ENCODE data around the gene DDIT4.
"Not testable (repeated sequence)": the region's sequence is repeated elsewhere in the genome, so short reads cannot be mapped to it uniquely, and the experiment has no call there.

DDIT4 gene

GRCh38 chr10:72295330-72295910 is 21.7 kb downstream of the DDIT4 start:
- DNase-seq (ENCODE audit: low spot score) = no peak

GRCh38 chr10:72296829-72297280 is 23.1 kb downstream of the DDIT4 start:
- not testable (repeated sequence) for DNase-seq (ENCODE audit: low spot score)

DNA sequence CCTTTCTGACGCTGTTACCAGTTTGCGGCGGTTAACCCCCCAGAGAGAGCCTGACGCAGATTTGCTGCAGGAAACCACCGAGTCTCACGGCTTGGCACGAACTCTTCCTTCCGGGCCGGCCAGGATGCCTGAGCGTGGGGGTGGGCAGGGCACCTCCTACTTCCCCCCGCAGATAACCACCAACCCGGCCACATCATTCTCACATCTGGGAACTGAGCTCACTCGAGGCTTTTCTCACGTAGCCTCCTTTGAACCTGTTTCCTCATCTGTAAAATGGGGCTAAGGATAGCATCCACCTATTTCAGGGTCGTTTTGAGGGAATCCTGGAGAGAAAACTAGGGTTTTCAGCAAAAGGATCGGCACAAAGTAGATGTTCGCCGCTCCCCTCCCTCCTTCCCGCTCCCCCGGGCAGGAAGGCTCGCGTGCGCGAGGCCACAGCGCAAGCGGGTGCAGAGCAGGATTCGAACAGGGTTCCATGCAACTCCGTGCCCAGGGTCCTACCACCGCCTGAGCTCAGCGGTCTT is 23.6 kb downstream of the DDIT4 start:
- no peak for DNase-seq (ENCODE audit: low spot score)

GRCh38 chr10:72297805-72298591 is 24.3 kb downstream of the DDIT4 start:
- DNase-seq (ENCODE audit: low spot score) = peak; percentile 97

DNA sequence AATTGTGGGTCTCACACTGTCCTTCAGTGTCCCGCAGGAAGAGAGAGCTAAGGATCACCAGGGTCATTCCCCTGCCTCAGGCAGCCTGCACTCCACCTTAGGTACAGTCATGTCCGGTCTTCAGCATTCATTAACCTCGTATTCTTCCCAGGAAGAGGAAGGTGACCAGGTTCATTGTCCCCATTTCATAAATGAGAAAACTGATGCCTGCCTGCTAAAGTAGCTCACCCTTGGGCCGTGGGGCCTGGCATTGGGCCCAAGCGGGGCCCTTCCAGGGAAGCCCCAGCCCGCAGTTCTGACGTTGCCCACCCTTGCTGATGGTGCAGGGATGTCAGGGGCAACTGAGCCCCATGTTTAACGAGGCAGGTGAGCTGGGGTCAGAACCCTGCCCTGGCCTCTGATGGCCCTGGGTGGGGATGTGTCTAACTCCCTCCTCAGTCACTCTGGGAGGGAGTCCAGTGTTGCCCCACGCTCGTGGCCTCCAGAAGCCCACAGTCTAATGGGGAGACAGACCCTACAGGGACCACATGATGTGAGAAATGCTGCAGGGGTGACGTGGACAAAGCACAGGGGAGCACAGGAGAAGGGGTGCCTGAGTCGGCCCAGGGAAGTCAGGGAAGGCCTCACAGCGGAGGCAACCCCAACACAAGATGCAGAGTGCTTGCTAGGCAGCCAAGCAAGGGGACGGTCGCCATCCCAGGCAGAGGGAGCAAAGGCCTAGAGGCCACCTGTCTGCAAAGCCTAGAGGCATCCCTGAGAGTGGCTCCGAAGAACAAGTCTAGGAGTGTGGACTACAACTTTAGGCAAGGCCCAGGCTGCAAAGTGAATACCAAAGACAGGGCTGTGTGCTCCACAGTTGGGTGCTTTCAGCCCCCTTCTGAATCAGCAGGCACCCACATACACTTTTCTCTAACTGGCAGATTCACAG is 25.1 kb downstream of the DDIT4 start:
- no peak for DNase-seq (ENCODE audit: low spot score)

- DNase-seq (ENCODE audit: low spot score) = no peak
Observed at GRCh38 chr10:72303424-72304128, 29.9 kb downstream of the DDIT4 start.

DNA sequence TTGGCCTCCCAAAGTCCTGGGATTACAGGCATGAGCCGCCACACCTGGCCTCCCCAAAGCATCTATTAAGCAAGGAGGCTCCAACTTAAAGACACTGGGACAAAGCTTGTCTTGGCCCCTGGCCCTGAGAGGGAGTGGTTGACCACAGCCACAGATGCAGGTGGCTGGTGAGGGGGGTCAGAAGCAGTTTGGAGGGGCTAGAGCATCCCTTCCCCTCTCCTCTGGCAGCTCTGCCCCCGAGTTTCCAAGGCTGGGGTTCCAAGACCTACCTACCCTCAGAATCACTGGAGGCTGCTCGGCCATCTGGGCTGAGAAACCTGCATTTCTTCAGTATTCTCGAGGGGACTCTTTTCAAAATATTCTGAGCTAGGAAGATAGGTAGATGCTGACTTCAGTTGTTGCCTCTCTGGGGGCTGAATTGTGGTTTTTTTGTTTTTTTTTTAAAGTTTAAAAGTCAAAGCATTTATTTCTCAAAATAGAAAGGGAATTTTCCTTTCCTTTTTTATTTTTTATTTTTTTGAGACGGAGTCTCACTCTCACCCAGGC is 32.6 kb downstream of the DDIT4 start:
- DNase-seq (ENCODE audit: low spot score) = no peak

- not testable (repeated sequence) for DNase-seq (ENCODE audit: low spot score)
Observed at GRCh38 chr10:72307711-72308110, 34.0 kb downstream of the DDIT4 start.

DNA sequence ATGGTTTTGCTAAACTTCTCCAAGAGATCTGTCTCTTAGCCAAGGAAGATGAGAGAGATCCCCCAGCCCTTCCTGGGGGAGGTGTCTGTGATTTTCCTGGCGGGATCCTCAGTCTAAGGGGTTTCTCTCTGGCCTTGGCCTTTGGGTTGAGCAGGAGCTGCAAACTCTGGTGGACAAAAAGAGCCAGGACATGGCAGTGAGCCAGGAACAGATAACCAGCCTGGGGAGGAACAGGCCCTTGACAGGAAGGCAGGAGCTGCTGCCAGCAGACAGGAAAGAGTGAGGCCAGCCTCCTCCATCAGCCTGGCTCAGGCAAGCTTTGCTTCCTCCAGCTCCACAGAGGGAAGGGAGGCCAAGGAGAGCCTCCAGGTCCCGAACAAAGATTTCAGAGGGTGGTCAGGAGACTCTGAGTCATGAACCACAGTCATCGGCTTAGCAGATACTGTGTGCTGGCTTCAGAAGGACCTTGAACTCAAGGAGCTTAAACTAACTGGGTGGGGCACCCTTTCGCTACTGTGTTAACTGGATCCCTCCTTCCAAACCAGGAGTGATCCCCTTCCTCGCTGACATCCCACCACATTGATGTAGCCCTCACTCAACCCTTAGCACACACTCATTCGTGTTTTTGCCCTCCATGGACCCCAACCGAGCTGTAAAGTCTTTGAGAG is 34.7 kb downstream of the DDIT4 start:
- no peak for DNase-seq (ENCODE audit: low spot score)

DNA sequence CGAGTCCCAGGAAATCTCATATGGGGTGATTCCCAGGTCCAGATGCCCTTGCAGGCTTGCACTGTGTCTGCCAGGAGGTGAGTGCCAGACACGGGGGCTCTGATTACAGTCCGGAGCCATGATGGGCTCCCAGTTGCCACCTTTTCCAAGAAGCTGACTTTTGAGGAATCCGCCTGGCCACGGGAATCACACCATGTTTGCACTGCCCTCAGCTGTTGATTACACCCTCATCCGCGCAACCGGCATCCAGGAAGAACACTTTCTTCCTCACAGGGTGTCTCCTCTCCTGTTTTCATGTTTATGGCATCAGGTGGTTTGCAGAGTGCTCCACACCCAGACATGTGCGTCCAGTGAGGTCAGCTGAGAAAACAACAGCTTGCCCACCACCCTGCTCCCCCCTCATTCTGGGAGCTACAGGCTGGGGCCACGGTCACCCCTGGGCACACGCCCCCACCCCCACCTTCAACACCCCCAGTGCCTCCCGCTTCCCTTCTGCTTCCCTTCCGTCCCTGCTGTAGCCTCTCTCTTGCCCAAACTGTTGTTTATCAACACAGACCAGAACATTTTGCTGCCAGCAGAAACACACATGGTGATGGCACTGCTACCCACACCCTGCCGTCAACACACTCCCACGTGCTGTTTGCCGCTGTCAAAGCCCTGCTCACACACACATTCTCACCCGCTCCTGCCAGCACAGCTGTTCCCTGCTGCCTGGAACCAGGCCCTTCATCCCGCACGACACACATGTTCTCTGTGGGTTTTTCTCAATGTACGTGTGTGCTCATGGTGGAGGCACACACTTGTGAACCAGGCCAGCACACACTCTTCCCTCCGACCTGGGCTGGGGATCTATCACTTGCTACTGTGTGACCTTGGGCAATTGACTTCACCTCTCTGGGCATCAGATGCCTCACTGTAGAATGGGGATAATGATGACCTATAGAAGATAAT is 35.8 kb downstream of the DDIT4 start:
- DNase-seq (ENCODE audit: low spot score) = no peak

DNA sequence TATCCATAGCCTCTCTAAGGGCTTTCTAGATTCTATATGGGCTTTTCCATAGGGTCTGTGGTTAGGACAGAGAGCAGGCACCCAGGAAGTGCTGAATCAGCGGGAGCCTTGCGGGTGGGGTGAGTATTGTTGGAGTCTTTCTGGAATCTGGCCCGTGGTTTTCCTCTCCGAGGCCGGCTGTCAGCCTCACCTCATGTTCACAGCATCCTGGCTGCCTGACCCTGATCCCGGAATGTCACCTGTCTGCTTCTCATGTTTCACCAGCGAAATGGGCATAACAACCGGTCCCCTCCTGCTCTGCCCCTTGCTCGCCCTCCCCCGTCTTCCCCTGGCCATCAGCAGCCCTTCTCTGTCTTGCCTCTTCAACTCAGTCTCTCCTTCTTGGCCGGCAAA is 36.5 kb downstream of the DDIT4 start:
- no peak for DNase-seq (ENCODE audit: low spot score)

- no peak for DNase-seq (ENCODE audit: low spot score)
Observed at GRCh38 chr10:72310636-72311035, 36.9 kb downstream of the DDIT4 start.

DNA sequence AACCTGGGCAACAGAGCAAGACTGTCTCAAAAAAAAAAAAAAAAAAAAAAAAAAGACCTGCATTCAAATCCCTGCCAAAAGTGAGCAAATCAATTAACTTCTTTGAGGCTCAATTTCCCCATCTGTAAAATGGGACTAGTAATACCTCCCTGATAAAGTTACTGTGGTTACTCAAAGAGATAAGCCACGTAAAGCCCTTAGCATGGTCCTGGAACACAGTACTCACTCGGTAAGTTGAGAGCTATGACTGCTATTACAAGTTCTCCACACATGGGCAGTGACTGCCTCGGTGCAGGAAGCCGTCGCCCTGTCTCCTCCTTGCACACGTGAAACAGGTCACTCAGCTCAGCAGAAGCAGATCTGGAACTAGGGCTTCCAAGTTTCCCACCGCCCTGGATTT is 37.9 kb downstream of the DDIT4 start:
- DNase-seq (ENCODE audit: low spot score) = no peak

DNA sequence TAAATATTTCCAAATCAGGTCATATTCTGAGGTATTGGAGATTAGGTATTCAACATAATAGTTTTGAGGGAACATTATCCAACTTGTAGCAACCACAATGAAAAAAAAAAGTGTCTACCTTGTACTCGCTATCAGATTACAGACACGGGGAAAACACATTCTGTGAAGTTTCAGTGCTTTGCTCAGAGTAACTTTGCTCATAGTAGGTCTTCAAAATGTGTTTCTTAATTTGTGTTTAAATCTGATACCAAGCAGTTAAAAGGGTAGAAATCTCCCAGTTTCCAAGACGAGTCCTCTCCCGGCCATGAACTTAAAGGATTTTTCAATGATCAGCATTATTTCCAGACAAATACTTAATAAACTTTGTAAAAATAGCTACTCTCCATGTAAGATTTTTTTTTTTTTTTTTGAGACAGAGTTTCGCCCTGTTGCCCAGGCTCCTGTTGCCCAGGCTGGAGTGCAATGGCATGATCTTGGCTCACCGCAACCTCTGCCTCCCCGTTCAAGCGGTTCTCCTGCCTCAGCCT is 39.2 kb downstream of the DDIT4 start:
- DNase-seq (ENCODE audit: low spot score) = no peak

GRCh38 chr10:72314263-72314662 is 40.5 kb downstream of the DDIT4 start:
- no peak for DNase-seq (ENCODE audit: low spot score)

- DNase-seq (ENCODE audit: low spot score) = no peak
Observed at GRCh38 chr10:72315054-72315453, 41.3 kb downstream of the DDIT4 start.

- no peak for DNase-seq (ENCODE audit: low spot score)
Observed at GRCh38 chr10:72315611-72316385, 42.1 kb downstream of the DDIT4 start.

DNA sequence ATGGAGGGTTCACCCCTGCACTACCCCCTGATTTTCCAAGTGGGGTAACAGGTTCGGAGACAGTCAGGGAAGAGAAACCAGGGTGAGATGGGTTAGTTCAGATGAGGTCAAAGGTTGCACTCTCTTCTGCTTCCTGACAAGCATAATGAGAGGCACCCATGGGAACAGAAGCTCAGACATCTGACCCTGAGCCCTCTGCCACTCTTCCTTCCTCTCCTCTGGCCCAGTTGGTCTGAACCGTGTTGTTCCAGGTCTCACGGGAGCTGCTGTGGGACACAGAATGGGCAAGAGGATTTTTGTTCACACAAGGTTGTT is 42.6 kb downstream of the DDIT4 start:
- no peak for DNase-seq (ENCODE audit: low spot score)
